HL-60/S4 treated with retinoic acid at 250 ng/mL for 4 days and 3 days (cell line): Measurements from ENCODE around the gene CA6.
"Not testable (repeated sequence)": the region's sequence is repeated elsewhere in the genome, so short reads cannot be mapped to it uniquely, and the experiment has no call there.

Experiments used
- in situ Hi-C: fragments of 300-500 bp; cut with MboI; formaldehyde crosslinking; loops from 2 replicates; pipeline ENCODE4 v1.7.0; 2022; ENCODE audit warnings: low sequenced_read_pairs

Gene CA6

GRCh38 chr1:8926707-8927694 is 18.7 kb upstream of the CA6 start:
- in situ Hi-C loops = no loop called here

DNA sequence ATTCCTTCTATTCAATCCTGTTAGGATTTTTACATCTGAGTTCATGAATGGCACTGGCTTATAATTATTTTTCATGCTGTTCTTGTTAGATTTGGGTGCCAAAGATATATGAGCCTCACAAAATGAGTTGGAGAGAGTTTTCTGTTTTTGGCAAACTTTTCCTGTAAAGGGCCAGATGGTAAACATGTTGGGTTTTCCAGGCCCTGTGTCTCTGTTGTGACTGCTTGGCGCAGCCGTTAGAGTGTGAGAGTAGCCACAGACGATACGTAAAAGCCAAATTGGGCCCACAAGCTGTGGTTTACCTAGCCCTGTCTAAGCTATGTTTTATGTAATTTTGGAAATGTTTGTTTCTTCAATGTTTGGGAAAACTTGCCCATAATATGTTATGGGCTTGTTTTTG is 15.6 kb upstream of the CA6 start:
- in situ Hi-C loops = no loop called here

DNA sequence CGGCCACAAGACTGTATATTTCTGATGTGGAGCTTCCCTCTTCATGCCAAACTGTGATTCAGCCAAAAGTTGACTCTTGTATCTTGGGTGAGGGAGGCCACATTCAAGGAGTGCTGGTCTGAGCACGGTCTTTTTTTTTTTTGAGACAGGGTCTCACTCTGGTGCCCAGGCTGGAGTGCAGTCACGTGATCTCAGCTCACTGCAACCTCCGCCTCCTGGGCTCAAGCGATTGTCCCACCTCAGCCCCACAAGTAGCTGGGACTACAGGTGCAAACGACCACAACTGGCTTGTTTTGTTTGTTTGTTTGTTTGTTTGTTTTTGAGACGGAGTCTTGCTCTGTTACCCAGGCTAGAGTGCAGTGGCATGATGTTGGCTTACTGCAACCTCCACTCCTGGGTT is 8.6 kb upstream of the CA6 start:
- in situ Hi-C loops = not testable (repeated sequence)

DNA sequence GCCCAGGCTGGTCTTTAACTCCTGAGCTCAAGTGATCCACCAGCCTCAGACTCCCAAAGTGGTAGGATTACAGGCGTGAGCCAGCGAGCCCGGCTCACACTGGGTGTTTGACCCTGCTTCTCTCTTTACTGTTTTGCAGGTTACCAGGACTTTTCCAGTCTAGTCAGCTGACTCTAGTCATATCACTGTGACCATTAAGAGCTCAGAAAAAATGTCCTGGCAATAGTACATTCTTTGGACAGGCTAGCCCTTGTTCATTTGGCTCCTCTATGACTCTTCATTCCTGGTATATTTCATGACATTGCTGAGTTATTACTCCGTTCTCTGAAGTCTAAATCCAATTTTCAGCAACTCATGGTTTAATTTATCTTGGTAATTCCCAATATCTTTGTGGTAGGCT is 8.0 kb upstream of the CA6 start:
- in situ Hi-C loops = no loop called here

- in situ Hi-C loops = no loop called here
These were observed 7.3 kb upstream of the CA6 start for GRCh38 chr1:8938232-8938999.

DNA sequence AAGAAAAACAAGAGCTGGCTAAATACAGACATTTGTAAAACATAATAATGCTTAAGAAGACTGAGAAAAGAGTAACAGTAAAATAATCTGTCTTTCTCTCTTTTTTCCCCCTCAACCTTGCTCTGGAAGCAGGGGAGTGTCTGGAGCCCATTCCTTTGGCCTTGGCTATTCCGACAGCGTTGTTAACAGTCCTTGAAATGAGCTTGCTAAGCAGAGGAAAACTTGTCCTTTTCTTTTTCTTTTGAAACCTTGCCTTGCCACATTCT is 6.7 kb upstream of the CA6 start:
- in situ Hi-C loops = no loop called here

DNA sequence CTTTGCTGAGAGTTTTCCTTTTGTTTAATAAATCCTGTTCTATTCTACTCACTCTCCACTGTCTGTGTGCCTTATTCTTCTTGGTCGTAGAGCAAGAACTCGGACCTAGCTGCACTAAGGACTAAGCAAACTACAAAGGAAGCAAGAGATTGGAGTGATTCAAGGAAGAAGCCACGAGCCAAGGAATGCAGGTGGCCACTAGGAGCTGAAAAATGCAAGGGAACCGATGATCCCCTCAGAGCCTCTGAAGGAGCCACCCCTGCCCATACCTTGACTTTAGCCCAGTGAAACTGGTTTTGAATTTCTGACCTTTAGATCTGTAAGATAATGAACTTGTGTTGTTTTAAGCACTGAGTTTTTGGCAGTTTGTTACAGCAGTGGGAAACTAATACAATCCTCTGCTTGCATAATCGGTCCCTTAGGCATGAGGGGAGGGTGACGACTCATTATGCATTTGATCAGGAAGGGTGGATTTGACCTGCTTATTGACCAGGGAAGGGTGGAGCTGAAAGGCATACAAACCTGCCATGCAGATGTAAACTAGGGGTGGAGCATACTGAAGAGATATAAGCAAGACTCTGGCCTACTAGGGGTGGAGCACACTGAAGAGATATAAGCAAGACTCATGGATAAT is 6.2 kb upstream of the CA6 start:
- in situ Hi-C loops = no loop called here

DNA sequence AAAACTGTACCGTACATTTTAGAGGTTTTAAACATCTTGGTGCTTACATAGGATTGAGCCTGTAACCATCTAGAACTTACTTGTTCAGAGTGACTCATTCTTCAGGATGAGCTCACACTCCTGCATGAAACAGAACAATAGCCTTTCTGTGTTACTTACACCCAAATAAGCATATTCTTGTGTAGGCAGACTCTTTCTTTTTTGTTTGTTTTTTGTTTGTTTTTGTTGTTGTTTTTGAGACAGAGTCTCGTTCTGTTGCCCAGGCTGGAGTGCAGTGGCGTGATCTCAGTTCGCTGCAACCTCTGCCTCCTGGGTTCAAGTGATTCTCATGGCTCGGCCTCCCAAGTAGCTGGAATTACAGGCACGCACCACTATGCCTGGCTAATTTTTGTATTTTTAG is 3.8 kb upstream of the CA6 start:
- in situ Hi-C loops = no loop called here

DNA sequence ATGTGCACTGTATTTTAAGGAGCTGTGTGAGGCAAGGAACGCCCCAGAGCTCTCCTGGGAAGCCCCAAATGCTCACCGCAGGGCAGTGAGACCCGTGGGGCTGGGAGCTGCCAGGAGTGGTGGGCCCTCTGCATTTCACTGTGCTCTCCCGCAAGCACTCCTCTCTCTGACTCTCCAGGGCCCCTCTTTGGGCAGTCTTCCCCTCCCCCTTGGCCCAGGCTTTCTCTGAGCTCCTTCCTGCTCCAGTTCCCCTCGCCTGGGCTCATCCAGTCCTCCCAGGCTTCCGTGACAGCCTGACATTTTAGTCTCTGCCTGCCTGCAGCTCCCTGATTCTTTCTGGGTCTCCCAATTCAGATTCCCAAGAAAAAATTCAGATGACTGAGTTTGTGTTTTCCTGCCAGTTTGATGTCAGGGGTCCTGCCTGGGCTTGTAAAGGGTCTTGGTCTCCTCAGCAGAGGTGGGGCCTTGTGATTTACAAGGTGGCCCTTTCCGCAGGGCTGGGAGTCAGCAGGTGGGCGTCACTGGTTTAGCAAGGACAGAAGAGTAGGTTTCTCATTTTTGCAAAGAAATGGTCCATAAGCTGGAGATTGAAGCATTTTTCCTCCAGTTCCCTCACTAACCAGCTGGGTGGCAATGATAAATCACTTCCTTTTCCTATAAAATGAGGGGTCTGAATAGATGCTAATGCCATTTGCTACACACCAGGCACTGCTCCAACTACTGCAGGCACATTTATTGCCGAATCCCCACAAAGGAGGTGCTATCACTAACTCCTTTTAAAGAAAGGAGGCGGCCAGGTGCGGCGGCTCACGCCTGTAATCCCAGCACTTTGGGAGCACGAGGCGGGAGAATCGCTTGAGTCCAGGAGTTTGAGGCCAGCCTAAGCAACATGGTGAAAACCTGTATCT is 1.9 kb upstream of the CA6 start:
- in situ Hi-C loops = no loop called here

GRCh38 chr1:8947127-8947691 is 1.5 kb downstream of the CA6 start:
- in situ Hi-C loops = no loop called here

DNA sequence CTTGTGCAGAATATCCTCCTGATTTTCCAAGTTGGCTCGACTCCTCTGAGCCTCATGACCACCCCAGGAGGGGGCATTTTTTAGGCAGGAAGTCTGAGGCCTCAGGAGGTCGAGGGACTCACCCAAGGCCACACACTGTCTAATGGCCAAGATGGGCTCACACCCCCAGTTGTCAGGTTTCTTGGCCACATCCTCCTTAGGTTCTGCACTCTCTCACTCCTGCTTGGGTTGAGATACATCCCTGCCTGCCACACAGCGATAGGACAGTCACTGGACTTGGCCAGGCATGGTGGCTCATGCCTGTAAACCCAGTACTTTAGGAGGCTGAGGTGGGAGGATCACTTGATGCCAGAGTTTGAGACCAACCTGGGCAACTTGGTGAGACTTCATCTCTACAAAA is 4.6 kb downstream of the CA6 start:
- in situ Hi-C loops = no loop called here

DNA sequence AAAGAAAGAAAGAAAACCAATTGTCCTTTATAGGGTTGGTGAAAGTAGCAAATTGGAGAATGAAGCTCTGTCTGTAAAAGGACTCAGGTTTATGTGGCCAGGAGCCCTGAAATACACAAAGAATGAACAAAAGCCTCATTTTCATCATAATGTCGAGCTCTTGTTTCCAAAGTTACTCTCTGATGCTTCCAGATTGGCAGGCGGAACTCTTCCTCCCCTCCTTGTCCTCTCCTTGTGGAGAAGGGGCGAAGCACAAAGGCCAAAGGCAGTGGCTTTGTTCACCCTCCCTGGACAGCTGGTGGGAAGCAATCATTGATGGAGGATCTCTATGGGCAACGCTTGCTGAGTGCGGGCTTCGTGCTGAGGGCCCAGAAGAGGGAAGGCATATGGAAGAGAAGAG is 5.6 kb downstream of the CA6 start:
- in situ Hi-C loops = no loop called here

DNA sequence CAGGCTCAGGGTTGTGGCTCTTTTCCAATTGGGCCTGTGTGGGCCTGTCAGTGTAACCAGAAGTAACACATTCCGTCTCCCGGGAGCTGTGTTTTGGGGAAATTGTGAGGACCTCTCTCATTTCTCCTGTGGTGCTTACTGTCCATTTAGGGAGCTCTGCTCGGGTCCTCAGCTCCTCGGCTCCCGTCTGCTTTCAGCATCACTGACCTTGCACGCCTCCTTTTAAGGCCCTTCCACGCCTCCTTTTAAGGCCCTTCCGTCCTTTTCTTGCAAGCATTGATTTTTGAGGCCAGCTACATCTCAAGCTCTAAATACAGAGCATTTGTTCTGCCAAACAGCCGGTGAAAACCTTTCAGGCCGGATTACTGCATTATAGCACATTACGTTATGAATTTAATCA is 9.7 kb downstream of the CA6 start:
- in situ Hi-C loops = no loop called here

DNA sequence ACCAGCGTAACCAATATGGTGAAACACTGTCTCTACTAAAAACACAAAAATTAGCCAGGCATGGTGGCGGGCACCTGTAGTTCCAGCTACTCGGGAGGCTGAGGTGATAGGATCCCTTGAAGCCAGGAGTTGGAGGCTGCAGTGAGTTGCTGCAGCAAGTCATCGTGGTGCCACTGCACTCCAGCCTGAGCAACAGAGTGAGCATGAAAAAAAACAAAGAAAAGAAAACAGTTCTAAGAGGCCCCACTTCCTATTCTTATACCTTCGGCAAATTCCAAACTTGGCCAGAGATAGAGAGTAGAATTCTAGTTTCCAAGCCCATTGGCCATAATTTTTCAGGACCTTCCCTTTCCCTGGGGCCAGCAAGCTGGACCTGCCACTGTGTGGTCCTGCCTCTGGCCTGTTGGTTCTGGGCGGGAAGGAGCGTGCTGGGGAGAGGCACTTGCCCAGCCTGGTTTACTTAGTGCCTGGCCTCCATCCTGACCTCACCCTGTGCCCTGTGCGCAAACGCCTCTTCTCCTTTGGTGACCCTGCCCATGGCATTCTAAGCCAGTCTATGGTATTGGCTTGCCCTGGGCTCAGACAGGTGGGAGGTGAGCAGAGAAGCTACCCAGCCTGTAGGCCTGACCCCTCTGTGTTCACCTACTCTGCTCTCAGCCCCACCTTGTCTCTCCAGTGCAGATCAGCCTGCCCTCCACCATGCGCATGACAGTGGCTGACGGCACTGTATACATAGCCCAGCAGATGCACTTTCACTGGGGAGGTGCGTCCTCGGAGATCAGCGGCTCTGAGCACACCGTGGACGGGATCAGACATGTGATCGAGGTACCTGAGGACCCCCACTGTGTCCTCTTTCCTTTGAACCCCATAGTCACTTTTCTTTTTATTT is 11.0 kb downstream of the CA6 start:
- in situ Hi-C loops = no loop called here

DNA sequence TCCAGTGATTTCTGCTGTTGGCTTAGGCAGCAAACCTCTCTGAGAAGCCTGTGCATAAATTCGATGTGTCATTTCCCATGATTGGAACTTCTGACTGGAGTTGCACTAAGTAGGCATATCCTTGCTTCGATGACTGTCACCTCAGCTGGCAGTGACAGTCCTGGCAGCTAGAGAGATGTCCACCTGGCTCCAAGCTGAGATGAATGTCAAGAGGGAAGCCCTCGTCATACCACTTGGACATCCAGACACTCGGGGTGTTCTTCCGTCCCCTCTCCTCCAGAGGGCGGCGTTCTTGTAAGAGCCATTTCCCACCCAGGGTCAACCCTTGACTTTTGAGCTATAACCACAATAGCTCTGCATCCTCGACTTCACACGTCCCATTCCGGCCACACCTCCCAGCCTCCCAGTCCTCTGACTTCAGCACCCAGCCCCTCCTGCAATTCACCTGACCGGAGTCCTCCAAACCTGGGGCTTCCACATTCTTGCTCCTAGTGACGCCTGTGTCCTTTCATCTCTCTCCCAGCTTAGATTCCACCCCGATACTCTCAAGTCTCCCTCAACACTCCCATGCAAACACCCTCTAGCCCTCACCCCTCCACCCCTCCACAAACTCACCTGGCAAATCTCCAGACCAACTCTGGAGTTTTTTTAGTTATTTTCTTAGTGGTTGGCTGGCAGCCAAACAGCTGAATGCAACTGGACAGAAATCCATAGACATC is 17.3 kb downstream of the CA6 start:
- in situ Hi-C loops = no loop called here

- in situ Hi-C loops = no loop called here
These were observed 18.3 kb downstream of the CA6 start for GRCh38 chr1:8963963-8964362.

DNA sequence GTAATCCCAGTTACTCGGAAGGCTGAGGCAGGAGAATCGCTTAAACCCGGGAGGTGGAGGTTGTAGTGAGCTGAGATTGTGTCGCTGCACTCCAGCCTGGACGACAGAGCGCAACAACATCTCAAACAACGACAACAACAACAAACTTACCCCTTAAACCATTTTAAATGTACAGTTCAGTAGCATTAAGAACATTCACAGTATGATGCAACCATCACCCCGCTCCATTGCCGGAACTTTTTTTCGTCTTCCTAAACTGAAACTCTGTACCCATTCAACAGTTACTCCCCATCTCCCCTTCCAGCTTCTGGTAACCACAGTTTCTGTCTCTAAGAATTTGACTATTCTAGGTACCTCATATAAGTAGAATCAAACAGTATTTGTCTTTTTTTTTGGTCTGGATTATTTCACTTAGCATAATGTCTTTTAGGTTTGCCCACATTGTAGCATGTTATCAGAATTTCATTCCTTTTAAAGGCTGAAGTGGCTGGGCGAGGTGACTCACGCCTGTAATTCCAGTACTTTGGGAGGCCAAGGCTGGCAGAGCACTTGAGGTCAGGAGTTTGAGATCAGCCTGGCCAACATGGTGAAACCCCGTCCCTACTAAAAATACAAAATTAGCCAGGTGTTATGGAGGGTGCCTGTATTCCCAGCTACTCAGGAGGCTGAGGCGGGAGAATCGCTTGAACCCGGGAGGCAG is 19.6 kb downstream of the CA6 start:
- in situ Hi-C loops = no loop called here

DNA sequence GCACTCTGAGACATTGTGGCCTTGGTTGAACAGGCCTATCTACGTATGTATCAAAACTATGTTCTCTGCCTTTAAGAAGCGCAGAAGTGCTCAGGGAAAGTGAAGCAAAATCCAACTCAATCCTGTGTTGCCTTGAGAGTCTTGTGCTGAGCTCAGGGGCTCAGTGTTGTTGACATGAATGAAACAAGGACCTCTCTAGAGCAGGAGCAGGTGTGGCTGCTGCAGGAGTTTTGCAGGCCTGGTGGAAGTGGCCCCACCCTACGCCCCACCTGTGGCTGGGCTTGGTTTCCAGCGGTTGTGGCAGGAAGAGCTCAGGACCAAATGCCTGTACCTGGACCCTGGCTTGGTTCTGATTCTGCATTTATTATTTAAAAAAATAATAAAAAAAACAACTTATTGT is 20.9 kb downstream of the CA6 start:
- in situ Hi-C loops = no loop called here
